ENCODE measurements around the gene SUPT7L.

DNA sequence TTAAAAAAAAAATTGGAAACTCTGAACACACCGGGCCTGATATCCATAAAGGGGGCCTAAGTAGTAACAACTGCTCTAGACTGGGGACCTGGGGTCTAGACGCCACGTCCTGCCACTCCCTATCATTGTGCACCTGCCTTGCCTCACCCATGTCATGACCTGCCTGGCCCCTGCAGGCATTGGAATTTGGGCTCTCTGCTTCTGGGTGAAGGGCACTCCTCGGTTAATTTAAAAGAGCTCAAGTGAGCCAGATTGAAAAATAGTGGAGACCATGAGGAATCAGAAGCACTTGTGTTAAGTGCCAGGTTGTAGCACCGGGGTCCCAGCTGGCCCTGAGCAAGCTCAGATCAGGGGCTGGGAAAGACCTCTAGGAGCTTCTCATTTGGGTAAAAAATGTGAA lies 48.4 kb upstream of the SUPT7L start:
- TF ChIP-seq, protein P1, sequence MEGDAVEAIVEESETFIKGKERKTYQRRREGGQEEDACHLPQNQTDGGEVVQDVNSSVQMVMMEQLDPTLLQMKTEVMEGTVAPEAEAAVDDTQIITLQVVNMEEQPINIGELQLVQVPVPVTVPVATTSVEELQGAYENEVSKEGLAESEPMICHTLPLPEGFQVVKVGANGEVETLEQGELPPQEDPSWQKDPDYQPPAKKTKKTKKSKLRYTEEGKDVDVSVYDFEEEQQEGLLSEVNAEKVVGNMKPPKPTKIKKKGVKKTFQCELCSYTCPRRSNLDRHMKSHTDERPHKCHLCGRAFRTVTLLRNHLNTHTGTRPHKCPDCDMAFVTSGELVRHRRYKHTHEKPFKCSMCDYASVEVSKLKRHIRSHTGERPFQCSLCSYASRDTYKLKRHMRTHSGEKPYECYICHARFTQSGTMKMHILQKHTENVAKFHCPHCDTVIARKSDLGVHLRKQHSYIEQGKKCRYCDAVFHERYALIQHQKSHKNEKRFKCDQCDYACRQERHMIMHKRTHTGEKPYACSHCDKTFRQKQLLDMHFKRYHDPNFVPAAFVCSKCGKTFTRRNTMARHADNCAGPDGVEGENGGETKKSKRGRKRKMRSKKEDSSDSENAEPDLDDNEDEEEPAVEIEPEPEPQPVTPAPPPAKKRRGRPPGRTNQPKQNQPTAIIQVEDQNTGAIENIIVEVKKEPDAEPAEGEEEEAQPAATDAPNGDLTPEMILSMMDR (IDR thresholded peaks at IDR 0.05 in 8 of 11, conservative IDR thresholded peaks at IDR 0.05 in 3 of 11), result no peak
- TF ChIP-seq POLR2A (IDR thresholded peaks at IDR 0.05) (no peak), POLR2AphosphoS5 (IDR thresholded peaks at IDR 0.05) (no peak)

Data from spleen (tissue), 7 donors.